ENCODE measurements around the gene HMGN3.
A peak's percentile ranks its signal among the peaks of the same experiment; 100 is the strongest.

The HMGN3 gene

DNA sequence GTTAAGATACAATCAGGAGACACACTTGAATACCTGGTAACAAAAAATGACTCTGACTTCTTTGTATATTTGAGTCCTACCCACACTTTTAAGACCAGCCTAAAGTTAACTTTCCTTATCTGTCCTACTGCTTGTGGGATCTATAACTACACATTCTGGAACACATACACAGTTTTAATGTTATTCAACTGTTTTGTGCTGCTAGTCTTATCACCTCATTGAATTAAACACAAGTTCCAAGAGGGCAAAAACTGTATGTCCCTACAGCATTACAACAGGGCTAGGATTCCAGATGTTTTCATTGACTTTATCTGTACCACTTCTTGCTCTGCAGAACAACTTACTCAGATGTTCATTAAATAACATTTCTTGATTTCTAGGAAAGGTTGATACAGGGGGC lies 2.8 kb downstream of the HMGN3 start:
- DNase-seq = no peak

DNA sequence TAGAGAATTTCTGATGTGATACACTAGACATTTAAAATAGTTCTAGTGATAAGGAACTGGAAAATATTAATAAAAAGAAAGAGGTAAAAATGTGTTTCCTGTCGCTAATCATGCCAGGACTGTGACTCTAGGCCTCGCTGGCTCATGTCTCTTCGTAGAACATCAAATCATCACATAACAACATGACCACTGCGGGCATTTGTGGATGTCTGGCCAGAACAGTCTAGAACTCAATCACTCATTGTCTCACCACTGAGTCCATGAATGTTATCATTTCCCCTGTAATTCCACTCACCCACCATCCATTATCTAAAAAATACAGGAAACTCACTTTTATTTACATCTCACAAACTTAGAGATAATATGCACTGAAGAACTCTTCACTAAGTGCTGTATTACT lies 3.4 kb downstream of the HMGN3 start:
- DNase-seq = no peak

DNA sequence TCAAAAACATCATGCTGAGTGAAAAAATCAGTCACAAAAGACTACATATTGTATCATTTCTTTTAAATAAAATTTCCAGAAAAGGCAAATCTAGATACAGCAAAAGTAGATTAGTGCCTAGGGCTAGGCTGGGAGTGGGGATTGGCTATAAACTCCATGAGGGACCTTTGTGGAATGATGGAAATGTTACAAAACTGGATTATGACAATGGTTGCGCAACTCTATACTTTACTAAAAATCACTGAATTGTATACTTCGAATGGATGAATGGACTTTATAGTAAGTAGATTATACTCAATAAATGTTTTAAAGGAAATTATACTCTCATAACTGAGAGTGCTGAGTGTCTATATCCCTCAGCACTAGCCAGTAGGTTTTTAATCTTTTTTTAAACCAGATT lies 4.3 kb downstream of the HMGN3 start:
- no peak for DNase-seq

DNA sequence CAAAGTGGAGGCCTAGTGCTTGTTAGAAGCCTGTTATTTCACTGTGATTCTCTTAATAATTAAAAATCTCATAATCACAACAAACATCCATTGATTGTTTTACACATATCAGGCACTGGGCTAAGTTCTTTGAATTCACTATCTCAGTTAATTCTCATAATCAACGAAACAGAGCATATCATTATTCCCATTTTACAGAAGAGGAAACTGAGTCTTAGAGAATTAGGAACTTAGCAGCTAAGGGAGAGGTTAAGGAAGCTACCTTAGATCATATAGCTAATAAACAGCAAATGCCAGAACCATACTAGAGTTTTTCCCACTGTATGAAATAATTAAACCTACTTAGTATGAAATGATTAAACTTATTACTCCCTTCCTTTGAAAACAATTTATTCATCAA lies 7.0 kb downstream of the HMGN3 start:
- DNase-seq = no peak

DNA sequence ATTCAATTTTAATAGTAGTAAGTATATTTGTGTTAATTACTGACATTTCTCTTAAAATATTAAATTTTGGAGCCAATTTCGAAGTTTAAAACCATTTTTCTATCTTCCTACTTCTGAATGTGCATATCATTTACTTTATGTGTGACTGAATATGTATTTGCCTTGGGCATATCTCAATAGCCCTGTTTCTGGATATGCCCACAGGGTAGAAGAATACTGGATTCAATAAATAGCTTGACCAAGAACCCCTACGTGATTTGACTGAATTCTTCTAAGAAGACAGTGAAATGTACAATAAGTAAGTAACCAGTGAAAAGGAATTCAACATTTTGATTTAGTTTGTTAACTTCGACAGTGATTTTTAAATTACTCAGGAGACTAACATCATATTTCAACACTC lies 7.8 kb downstream of the HMGN3 start:
- no peak for DNase-seq

DNA sequence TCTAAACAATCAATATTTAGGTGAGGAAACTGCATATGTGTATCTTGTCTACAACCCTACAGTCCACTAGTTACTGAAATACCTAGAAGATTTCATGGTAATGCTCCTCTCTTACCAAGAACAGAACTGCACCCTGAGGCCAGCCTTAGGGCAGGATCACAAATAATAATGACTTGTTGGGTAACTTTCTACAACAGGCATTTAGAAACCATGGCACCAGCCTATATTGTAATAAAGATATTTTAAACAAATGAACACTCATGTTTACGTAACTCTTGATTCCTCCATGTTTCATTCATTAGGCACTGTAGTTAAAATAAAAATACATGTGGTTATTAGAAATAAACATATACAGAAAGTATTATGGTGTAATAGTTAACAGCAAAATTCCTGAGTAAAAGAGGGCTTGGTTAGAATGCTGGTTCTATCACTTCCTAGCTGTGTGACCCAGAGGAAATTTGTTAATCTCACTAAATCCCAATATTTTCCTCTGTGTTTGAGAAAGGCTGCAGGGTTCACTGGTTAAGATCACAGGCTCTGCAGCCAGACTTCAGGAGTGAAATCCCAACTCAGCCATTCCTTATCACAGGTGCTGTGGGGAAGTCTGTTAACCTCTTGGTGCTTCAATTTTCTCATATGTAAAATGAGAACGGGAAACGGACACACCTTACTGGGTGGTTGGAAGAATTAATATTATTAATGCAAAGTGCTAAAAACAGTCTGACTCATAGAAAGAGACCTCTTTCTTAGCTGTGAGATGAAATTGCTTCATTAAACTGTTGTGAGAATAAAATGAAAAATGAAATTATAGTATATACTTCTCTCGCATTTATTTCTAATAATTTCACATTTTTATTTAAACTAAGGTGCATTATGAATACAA lies 8.5 kb downstream of the HMGN3 start:
- DNase-seq = no peak

DNA sequence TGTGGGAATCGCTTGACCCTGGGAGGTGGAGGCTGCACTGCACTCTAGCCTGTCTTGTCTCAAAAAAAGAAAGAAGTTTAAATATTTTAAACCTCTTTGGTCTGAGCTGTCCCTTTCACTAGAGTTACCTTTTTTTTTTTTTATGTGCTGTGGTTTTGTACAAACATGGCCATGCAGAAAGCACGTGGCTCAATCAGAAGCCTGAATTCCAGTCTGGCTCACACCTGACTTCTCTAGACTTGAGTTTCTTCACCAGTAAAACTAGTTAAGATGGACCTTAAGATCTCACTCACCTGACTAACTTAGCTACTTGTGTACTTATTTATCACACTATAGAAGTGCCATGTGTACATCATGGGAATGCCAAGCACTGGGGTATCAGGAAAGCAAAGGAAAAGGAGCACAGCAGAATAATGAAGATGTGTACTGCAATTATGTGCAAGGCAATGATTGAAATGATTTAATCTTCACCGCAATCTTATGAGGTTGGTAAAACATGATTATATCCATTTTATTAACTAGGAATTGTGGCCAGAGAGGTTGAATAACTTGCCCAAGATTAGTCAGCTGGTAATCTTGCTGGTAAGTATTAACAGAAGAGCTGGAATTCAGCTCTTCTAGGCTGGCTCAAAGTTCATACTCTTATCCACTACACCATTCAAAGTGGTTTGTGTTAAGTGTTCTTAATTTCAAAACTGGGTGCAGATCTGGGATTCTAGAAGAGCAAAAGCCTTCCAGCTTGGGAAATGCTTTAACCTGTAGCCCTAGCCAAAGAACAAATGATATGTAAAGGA lies 10.7 kb downstream of the HMGN3 start:
- DNase-seq = no peak

DNA sequence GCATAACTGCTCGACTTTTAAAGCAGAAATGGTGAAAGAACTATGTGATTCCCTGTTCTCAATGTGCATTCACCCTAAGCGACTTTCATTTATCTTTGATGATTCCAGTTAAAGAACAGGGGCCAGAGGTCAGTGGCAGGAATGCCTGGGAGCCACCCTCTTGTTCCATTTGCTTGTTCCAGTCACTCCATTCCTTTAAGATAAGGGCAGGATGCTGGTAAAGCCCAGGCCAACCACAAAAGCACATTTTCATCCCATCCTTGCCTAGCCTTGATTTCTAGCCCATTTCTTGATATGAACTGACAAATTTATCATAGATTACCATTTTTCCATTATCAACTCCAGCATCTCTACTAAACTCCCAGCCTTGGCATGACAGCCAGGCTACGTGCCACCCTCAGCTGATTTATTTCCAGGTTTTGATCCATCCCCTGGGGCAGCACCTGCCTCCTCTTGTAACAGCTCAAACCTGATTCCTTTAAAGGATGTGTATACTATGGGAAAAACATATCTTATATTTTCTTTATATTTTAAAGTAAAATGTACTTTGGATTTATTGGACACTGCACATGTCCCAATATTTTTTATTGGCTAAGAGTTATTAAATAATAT lies 19.2 kb downstream of the HMGN3 start:
- DNase-seq = no peak

DNA sequence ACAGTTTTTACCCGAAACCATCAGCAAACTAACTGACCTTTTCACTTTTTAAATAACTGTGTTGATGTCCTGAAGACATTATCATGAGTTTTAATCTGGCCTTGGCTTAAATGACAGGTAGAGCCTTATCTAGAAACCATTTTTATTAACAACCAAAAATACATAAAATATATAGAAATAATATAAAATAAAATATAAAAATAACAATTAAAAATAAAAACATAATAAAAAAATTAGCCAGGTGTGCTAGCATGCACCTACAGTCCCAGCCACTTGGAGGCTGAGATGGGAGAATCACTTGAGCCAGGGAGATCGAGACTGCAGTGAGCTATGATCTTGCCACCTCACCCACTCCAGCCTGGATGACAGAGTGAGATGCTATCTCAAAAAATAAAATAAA lies 21.6 kb downstream of the HMGN3 start:
- no peak for DNase-seq

DNA sequence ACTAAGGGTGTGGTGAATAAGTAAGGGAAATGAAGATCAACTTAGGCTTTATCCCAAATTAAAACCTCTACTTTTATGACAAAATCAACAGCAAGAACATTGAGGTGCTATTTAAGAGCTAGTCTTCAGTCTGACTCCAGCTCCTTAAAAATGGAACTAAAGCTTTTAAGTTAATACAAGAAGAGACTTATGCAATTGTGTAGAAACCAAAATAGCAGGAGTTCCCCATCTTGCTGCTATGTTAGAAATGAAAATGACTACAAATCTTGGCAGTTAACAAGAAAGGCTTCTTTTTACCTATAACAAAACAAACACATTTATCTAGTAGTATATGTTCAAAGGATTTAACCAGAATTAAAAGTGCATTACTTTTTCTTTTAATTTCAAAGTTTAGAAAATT lies 25.7 kb downstream of the HMGN3 start:
- DNase-seq = no peak

DNA sequence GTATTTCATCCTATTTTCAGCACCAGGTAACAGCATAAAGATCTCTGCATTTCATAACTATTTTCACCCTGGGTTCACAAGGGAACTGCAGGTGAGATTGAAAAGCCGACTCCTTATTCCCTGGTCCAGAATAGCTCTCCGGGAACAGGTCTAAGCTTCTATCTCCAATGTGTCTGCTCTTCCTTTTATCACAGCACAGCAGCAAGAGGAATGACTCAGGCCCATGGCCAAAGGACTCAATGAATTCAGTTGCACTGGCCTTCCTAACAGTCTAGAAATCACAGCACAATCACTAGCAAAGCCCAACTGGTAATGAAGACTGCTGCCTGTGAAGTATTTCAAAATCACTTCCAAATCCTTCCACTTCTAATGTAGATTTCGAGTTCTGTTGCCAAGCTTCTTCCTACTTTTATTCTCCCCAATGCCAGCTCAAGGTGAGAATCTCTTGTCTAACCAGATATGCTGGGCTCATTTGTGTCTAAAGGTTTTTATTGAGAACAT lies 30.7 kb downstream of the HMGN3 start:
- no peak for DNase-seq

DNA sequence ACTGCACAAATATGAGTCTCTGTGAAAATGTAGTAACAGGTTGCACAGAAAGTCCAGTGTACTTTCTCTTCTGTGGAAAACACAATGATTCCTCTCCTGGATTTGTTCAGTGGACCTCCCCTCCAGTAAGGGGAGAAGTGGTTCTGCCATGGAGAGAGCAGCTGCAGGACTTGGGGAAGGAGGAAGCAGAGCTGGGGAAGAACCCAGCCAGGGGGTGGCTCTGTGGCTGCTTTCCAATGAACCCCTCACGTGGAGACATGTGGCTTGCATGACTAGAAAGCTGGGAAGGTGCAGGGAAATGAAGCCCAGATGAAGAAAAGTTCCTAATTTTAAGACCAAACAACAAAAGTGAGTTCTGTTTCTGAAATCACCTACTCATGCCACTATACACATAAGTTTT lies 31.9 kb downstream of the HMGN3 start:
- DNase-seq = no peak

DNA sequence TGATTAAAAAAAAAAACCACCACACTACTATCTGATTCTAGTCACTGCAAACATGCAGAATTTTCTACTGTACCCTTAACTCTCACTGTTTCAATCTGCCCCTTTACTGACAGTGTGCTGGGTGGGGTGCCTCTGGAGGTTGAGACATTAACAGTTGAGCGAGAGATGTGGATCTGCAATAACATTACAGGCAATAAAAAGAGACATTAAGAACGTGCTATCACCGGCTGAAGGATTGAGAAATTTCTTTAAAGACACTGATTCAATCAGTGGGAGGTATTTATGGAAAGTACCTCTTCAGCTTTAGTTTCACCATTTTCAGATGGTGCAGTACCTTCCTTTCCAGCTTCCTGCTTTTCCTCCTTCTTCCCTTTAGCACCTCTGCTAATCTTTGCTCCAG lies 32.5 kb downstream of the HMGN3 start:
- no peak for DNase-seq

DNA sequence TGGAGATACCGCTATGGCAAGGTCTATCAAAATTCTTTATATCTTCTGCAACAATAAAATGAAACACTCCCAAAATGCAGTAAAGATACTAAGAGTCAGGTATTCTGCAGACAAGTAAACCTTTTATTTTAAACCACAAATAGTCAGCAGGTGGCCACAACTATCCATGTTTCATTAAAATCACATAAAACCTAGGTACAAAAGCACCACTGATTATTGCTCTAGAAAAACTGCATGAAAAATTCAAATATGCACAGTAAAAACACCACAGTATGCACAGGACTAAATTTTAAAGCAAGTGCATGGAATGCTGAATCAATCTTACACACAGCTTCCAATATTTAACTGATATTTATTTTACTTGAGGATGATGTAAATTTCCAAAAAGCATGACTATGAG lies 33.3 kb downstream of the HMGN3 start:
- no peak for DNase-seq

DNA sequence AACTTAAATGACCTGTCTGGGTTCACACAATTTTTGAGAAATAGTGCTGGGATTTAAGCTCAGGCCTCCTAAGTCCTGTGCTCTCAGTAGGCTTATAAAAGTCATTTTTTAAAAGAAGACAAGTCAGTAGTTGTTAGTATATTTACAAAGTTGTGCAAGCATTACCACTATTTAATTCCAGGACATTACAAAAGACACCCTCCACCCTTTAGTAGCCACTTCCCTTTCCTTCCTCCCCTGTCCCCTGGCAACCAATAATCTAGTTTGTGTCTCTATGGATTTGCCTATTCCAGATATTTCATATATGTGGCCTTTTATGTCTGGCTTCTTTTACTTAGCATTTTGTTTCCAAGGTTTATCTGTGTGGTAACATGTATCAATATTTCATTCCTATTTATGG lies 37.6 kb downstream of the HMGN3 start:
- DNase-seq = no peak

DNA sequence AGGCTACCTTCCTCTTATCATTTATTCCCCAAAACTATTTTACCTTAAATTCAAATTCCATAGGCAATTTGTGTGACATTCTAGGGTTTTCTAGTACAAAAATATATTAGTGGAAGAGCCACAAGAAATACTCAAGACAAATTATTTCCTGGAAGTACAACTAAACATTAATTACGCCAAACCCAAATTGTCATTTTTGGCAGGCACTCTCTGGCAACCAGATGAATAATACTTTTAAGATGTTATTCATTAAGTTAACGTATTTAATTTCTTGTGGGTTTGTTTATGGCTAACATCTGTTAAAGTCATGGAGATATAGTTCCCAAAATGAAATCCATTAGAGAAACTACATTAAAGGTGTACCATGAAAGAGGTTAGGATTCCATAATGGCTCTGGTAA lies 40.5 kb downstream of the HMGN3 start:
- DNase-seq = no peak

DNA sequence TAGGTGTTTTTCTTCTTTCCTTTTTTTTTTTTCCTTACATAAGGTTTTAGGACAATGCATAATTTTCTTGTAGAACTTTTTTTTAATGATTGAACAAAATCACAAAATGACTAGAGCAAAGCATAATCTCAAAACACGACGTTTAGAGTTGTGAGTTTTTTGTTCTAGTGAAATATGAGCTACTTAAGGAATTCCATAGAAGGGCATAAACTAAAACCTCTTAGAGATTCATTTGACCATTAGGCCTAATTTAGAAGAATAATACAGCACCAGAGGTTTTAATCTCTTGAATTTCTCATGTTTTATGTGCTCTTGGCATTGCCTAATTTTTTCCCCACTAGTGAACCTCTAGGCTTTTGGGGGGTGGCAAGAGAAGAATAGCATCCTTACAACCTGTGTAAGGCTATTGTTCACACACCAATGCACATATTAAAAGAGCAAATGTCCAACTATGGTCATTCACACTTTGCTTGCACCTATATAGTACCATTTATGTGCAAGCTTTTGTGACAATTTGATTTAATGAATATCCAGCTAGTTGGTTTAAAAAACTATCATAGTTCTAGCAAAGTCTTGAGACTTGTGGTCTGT lies 44.6 kb downstream of the HMGN3 start:
- DNase-seq = no peak

DNA sequence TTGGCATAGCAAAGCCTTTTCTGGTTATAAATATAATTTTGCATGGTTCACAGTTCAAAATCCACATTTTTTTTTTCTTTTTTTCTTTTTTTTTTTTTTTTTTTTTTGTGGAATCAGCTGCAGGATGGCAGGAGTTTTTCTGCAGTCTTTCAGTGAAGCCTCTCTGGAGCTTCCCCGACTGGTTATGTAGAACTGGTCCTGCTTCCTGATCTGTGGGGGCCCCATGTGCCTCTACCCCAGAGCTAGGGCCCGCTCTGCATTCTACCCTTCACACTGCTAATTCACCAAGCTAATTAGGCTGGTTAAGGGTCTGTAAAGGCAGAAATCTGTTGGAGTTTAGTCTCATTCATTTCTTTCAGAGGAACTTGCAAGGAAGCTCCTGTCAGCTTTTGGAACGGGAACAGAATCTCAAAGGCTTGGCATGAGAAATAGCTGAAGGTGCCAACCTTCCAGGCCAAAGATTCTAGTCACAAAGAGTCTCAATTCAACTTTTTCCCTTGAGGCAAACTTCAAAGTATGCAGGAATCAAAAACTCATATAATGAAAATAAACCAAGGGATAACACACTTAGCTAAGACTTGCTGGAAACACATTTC lies 45.5 kb downstream of the HMGN3 start:
- DNase-seq = no peak

DNA sequence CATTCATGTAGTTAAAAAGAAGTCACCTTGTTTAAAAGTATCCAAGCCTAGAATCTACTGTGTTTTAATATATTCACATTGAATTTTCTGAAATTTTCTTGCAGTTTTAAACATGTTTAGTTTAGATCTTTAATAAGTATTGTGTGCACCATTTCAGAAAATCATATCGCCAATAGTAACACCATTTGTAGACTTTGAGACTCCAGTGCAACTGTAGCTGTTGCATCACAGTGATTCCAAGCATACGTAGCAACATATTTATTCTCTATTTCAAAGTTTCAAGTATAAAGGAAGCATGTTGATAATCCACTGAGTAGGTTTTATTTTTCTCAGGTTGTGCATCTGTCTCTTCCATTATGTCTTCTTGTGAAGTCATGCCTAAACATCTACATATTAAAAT lies 46.4 kb downstream of the HMGN3 start:
- DNase-seq = no peak

DNA sequence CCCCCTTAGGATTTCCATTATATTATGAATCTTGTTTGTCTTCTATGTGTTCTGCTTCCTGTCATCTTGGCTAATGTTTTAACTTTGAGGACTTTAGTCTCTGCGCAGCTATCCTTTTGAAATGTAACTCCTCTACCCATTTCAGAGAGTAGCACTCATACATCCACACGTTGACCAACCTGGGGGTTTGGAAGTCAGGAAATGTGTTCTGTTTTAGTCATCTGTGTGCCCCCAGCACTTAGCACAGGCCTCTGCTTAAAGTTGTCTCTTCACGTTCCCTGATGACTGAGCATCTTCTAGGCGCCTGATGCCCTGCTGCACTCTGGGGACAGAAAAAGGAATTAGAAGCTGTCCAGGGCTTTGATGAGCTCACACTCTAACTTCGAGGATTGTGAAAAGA lies 47.9 kb downstream of the HMGN3 start:
- no peak for DNase-seq

DNA sequence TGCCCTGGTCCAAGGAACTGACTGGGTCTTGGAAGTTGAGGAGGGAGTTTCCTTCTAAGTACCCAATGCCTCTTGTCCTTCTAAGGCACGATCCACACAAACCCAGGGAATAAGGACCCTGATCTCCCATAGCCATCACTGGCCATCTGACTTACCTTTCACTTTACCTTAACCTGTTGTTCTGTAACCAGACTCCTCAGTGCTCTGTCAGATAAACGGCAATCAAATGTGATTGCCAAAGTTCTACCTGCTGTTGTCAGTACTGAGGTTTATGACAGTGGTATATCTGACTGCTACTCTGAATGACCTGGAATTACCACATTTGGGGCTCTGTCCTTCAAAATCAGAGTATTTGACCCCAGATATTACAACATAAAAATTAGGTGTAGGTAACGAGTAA lies 49.8 kb downstream of the HMGN3 start:
- no peak for DNase-seq

DNA sequence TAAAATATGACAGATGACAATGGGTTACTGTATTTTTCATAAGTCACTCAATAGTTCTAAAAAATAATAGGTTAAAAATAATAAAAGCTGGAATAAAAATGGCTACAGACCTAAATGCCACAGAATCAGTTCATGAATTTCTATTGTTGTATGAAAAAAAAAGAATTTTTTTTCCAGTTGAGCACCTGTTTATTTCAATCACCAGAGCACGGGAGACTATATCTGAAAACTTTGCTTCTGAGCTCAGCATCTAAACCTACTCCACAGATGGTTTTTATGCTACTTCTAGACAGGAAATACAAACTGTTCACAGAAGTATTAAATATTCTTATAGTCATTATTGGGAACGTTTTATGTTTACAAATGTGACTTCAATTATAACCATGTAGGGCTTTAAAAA lies 50.4 kb downstream of the HMGN3 start:
- no peak for DNase-seq

DNA sequence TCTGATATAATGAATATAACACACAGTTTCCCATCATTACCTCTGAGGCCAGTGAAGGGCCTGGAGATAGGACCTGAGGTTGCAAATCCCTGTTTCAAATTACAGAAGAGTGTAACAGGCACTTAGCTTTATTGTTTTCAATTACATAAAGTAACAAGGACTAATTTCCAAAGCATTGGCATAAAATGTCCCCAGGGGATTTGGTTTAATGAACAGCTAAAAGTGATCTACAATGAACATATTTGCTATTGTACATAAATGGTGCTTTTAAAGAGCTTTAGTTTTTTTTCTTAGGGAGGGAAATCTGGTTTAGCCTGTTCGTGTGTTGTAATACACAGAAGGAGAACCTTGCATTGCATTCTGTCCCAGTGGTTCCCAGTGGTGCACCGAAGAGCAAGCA lies 54.4 kb downstream of the HMGN3 start:
- DNase-seq = peak; percentile 45
